ENCODE measurements around the gene ERFL. TPM values are rescaled to one million over a fixed set of nuclear protein-coding genes. Genes with fewer than 3 reads are reported as not detected.
A peak's percentile ranks its signal among the peaks of the same experiment; 100 is the strongest.
"Not testable (repeated sequence)": the region's sequence is repeated elsewhere in the genome, so short reads cannot be mapped to it uniquely, and the experiment has no call there.

ERFL gene
- total RNA-seq, 1 donor from 2014 or later, result not detected

DNA sequence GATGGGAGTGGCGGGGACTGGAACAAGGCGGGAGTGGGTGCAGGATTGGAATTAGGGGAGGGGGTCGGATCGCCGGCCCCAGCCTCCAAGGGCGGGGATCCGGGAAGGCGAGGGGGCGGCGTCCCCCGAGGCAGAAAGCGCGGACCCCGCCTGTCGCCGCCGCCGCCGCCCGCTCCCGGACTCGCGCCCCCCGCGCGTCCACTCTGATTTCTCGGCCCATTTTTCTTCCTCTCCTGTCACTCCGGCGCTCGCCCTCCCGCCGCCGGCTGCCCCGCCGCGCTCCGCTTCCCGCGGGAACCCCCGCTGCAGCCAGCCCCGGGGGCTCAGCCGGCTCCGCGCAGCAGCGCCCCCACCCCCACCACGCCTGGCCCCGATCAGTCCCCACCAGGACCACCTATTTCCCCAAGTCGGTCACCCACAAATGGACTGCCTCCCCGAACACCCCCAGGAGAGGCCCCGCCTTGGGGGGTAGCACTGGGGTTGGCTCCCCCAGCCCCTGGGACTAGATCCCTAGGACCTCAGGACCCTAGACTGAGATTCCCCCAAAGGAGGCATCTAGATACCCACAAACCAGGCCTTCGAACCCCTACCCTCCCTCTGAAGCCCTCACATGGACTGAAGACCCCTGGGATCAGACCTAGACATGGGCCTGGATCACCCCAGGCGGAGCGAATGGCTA, 12.6 kb upstream of the ERFL start:
- TF ChIP-seq, protein P1, sequence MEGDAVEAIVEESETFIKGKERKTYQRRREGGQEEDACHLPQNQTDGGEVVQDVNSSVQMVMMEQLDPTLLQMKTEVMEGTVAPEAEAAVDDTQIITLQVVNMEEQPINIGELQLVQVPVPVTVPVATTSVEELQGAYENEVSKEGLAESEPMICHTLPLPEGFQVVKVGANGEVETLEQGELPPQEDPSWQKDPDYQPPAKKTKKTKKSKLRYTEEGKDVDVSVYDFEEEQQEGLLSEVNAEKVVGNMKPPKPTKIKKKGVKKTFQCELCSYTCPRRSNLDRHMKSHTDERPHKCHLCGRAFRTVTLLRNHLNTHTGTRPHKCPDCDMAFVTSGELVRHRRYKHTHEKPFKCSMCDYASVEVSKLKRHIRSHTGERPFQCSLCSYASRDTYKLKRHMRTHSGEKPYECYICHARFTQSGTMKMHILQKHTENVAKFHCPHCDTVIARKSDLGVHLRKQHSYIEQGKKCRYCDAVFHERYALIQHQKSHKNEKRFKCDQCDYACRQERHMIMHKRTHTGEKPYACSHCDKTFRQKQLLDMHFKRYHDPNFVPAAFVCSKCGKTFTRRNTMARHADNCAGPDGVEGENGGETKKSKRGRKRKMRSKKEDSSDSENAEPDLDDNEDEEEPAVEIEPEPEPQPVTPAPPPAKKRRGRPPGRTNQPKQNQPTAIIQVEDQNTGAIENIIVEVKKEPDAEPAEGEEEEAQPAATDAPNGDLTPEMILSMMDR (IDR thresholded peaks at IDR 0.05; ENCODE audit: insufficient read depth, low read length, poor library complexity, severe bottlenecking), result no peak
- no peaks in the 10 kb centered on the region for H3K36me3 ChIP-seq (ENCODE audit: control insufficient read depth, insufficient read depth, low read length)
- peaks cover 20% of the 10 kb centered on the region for H3K27me3 ChIP-seq (ENCODE audit: control insufficient read depth, insufficient read depth, low read length)
- DNase-seq (ENCODE audit: low read depth), result no peak
- H3K4me3 ChIP-seq (ENCODE audit: low read depth, low read length), result peak overlapping the region; percentile 39

DNA sequence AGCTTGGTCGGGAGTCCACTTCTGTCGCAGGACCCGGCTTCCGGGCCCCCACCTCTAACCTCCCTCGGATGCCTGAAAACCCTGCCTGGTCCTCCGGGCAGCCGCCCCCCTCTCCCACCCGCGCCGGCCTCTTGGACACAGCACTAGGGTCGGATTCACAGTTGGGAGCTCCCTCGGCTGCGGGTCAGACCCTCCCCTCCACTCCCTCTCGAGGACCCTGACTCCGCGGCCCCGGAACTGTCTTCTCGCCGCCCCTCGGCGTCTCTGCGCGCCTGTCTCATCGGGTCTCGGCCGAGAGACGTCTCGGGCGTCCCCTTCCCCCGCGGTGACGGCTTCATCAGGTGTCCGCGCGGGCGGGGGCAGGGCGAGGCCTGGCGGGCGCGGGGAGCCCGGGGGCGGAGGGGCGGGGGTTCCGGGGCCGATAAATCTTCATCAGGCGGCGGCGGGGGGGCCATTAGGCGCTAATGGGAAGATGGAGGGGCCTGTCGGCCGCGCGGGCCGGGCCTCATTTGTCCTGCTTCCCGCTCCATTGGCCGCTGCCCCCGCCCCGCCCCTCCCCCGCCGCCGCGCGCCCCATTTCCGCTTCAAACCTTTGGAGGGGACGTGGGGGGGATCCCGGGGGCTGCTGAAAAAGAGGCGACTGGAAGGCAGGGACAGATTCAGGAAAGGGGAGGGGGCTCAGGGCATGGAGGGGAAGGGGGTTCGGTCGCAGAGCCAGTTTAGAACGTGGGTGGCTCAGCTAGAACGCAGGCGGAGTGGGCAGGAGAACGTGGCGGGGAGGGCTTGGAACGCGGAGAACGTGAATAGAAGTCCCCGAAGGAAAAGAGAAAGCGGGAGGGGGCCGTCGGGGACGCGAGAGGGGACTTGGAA, 11.8 kb upstream of the ERFL start:
- Histone ChIP-seq H3K4me3 (ENCODE audit: low read depth, low read length) (peak overlapping the region; percentile 39), H3K36me3 (ENCODE audit: control insufficient read depth, insufficient read depth, low read length) (no peaks in the 10 kb centered on the region), H3K27me3 (ENCODE audit: control insufficient read depth, insufficient read depth, low read length) (peaks cover 25% of the 10 kb centered on the region)
- no peak for DNase-seq (ENCODE audit: low read depth)
- TF ChIP-seq, protein P1 (IDR thresholded peaks at IDR 0.05; ENCODE audit: insufficient read depth, low read length, poor library complexity, severe bottlenecking), result no peak

DNA sequence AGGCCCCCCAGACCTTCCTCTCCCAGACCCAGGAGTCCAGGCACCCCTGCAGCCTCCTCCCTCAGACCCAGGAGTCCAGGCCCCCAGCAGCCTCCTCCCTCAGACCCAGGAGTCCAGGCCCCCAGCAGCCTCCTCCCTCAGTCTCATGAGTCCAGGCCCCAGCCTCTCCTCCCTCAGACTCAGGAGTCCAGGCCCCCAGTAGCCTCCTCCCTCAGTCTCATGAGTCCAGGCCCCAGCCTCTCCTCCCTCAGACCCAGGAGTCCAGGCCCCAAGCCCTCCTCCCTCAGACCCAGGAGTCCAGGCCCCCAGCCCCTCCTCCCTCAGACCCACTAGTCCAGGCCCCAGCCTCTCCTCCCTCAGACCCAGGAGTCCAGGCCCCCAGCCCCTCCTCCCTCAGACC, 11.0 kb upstream of the ERFL start:
- peaks cover 33% of the 10 kb centered on the region for H3K27me3 ChIP-seq (ENCODE audit: control insufficient read depth, insufficient read depth, low read length)
- not testable (repeated sequence) for H3K4me3 ChIP-seq (ENCODE audit: low read depth, low read length); H3K36me3 ChIP-seq (ENCODE audit: control insufficient read depth, insufficient read depth, low read length); DNase-seq (ENCODE audit: low read depth)

DNA sequence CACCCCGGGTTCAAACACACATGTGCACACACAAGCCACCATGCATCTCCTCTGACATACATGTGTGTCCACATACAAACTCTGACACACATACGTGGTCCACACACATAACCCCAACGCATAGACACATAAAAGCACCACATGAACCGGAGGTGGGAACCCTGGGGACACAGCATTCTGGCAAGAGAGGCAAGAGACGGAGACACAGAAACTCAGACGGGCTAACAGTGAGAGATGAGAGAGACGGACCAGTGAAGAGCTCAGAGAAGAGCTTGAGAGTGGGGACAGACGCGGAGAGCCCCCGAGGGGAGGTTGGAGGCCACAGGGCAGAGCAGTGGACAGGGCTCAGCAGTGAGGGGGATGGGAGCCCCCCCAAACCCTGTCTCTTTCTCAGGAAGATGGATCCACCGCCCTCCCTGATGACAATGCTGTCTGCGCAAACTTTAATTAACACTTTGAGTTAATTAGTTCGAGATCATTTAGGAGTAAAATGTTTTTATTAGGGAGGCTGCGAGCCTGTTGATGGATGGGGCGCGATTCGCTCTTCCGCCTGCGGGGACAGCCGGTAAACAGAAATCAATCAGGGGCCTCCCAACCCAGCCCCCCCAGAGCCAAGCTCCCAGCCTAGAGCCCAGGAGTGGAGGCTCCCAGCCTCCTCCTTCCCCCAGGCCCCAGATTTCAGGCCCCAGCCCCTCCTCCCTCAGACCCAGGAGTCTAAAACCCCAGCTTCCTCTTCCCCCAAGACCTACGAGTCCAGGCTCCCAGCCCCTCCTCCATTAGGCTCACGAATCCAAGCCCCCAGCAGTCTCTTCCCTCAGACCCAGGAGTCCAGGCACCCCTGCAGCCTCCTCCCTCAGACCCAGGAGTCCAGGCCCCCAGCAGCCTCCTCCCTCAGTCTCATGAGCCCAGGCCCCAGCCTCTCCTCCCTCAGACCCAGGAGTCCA, 9.5 kb upstream of the ERFL start:
- Histone ChIP-seq H3K4me3 (ENCODE audit: low read depth, low read length) (no peak overlapping the region), H3K36me3 (ENCODE audit: control insufficient read depth, insufficient read depth, low read length) (no peaks in the 10 kb centered on the region), H3K27me3 (ENCODE audit: control insufficient read depth, insufficient read depth, low read length) (peaks cover 45% of the 10 kb centered on the region)
- TF ChIP-seq, protein P1 (IDR thresholded peaks at IDR 0.05; ENCODE audit: insufficient read depth, low read length, poor library complexity, severe bottlenecking), result no peak
- no peak for DNase-seq (ENCODE audit: low read depth)

DNA sequence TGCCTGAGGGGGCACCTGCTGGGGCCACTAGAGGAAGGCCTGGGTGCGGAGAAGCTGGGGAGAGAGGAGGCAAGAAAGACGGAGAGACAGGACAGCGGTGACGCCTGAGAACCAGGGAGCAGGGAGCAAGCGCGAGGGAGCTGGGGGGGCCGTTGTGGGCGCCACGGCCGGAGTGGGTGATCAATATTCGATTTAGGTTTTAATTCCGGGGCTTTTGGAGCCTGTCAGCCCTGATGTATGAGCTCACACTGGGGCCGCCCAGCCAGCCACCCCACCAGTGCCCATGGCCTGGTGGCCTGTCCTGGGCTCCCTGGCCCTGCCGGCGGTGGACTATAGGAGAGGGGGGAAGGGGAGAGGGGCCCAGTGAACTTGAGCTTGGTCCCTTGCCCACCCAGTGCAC, 8.7 kb upstream of the ERFL start:
- Histone ChIP-seq H3K36me3 (ENCODE audit: control insufficient read depth, insufficient read depth, low read length) (no peaks in the 10 kb centered on the region), H3K4me3 (ENCODE audit: low read depth, low read length) (no peak overlapping the region), H3K27me3 (ENCODE audit: control insufficient read depth, insufficient read depth, low read length) (peaks cover 53% of the 10 kb centered on the region)
- DNase-seq (ENCODE audit: low read depth), result no peak
- TF ChIP-seq, protein P1 (IDR thresholded peaks at IDR 0.05; ENCODE audit: insufficient read depth, low read length, poor library complexity, severe bottlenecking), result no peak
